Measurements from ENCODE around the gene MTMR2.
A peak's percentile ranks its signal among the peaks of the same experiment; 100 is the strongest.

The MTMR2 gene

DNA sequence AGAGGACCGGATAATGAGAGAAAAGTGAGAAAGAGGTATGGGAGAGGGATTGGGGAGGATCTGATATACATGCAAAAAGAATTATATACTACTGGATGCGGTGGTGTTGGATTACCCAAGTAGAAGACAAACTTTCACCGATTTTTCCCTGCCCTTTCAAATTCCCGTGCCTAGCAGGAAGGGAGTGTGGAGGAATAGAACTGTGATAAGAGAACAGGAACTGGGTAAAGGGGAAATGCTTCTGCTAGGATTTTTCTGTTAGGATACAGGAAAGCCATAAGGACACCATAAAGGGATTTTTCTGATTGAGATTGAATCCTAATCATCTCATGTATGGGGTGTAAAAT is 480 bp upstream of the MTMR2 start:
- TF ChIP-seq CSDC2 (CRISPR knock-in tag; IDR thresholded peaks at IDR 0.05) (no peak), TOX (CRISPR knock-in tag; IDR thresholded peaks at IDR 0.05; ENCODE audit: borderline replicate concordance) (no peak), BACH2 (CRISPR knock-in tag; IDR thresholded peaks at IDR 0.05; ENCODE audit: borderline replicate concordance) (no peak), RARB (CRISPR knock-in tag; IDR thresholded peaks at IDR 0.05) (no peak), GLIS3 (CRISPR knock-in tag; IDR thresholded peaks at IDR 0.05) (no peak), ISL1 (CRISPR knock-in tag; IDR thresholded peaks at IDR 0.05) (no peak), ESRRG (CRISPR knock-in tag; IDR thresholded peaks at IDR 0.05) (no peak), OSR1 (CRISPR knock-in tag; IDR thresholded peaks at IDR 0.05) (no peak), TCF4 (CRISPR knock-in tag; IDR thresholded peaks at IDR 0.05; ENCODE audit: borderline replicate concordance) (no peak), ZFP3 (CRISPR knock-in tag; IDR thresholded peaks at IDR 0.05) (no peak), ZFP30 (CRISPR knock-in tag; IDR thresholded peaks at IDR 0.05) (no peak), ZNF565 (CRISPR knock-in tag; conservative IDR thresholded peaks at IDR 0.05; ENCODE audit: low read depth) (no peak), SNAI2 (CRISPR knock-in tag; IDR thresholded peaks at IDR 0.05) (no peak)
- TF ChIP-seq, protein P1, sequence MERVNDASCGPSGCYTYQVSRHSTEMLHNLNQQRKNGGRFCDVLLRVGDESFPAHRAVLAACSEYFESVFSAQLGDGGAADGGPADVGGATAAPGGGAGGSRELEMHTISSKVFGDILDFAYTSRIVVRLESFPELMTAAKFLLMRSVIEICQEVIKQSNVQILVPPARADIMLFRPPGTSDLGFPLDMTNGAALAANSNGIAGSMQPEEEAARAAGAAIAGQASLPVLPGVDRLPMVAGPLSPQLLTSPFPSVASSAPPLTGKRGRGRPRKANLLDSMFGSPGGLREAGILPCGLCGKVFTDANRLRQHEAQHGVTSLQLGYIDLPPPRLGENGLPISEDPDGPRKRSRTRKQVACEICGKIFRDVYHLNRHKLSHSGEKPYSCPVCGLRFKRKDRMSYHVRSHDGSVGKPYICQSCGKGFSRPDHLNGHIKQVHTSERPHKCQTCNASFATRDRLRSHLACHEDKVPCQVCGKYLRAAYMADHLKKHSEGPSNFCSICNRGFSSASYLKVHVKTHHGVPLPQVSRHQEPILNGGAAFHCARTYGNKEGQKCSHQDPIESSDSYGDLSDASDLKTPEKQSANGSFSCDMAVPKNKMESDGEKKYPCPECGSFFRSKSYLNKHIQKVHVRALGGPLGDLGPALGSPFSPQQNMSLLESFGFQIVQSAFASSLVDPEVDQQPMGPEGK (CRISPR knock-in tag; IDR thresholded peaks at IDR 0.05; ENCODE audit: borderline replicate concordance): no peak
- TF ChIP-seq, protein P2, sequence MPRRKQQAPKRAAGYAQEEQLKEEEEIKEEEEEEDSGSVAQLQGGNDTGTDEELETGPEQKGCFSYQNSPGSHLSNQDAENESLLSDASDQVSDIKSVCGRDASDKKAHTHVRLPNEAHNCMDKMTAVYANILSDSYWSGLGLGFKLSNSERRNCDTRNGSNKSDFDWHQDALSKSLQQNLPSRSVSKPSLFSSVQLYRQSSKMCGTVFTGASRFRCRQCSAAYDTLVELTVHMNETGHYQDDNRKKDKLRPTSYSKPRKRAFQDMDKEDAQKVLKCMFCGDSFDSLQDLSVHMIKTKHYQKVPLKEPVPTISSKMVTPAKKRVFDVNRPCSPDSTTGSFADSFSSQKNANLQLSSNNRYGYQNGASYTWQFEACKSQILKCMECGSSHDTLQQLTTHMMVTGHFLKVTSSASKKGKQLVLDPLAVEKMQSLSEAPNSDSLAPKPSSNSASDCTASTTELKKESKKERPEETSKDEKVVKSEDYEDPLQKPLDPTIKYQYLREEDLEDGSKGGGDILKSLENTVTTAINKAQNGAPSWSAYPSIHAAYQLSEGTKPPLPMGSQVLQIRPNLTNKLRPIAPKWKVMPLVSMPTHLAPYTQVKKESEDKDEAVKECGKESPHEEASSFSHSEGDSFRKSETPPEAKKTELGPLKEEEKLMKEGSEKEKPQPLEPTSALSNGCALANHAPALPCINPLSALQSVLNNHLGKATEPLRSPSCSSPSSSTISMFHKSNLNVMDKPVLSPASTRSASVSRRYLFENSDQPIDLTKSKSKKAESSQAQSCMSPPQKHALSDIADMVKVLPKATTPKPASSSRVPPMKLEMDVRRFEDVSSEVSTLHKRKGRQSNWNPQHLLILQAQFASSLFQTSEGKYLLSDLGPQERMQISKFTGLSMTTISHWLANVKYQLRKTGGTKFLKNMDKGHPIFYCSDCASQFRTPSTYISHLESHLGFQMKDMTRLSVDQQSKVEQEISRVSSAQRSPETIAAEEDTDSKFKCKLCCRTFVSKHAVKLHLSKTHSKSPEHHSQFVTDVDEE (CRISPR knock-in tag; IDR thresholded peaks at IDR 0.05): no peak
- TF ChIP-seq, protein P3, sequence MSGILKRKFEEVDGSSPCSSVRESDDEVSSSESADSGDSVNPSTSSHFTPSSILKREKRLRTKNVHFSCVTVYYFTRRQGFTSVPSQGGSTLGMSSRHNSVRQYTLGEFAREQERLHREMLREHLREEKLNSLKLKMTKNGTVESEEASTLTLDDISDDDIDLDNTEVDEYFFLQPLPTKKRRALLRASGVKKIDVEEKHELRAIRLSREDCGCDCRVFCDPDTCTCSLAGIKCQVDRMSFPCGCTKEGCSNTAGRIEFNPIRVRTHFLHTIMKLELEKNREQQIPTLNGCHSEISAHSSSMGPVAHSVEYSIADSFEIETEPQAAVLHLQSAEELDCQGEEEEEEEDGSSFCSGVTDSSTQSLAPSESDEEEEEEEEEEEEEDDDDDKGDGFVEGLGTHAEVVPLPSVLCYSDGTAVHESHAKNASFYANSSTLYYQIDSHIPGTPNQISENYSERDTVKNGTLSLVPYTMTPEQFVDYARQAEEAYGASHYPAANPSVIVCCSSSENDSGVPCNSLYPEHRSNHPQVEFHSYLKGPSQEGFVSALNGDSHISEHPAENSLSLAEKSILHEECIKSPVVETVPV (CRISPR knock-in tag; IDR thresholded peaks at IDR 0.05): no peak
- TF ChIP-seq, protein P4, sequence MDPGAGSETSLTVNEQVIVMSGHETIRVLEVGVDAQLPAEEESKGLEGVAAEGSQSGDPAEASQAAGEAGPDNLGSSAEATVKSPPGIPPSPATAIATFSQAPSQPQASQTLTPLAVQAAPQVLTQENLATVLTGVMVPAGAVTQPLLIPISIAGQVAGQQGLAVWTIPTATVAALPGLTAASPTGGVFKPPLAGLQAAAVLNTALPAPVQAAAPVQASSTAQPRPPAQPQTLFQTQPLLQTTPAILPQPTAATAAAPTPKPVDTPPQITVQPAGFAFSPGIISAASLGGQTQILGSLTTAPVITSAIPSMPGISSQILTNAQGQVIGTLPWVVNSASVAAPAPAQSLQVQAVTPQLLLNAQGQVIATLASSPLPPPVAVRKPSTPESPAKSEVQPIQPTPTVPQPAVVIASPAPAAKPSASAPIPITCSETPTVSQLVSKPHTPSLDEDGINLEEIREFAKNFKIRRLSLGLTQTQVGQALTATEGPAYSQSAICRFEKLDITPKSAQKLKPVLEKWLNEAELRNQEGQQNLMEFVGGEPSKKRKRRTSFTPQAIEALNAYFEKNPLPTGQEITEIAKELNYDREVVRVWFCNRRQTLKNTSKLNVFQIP (CRISPR knock-in tag; IDR thresholded peaks at IDR 0.05; ENCODE audit: borderline replicate concordance, low read depth): no peak
- TF ChIP-seq, protein P5, sequence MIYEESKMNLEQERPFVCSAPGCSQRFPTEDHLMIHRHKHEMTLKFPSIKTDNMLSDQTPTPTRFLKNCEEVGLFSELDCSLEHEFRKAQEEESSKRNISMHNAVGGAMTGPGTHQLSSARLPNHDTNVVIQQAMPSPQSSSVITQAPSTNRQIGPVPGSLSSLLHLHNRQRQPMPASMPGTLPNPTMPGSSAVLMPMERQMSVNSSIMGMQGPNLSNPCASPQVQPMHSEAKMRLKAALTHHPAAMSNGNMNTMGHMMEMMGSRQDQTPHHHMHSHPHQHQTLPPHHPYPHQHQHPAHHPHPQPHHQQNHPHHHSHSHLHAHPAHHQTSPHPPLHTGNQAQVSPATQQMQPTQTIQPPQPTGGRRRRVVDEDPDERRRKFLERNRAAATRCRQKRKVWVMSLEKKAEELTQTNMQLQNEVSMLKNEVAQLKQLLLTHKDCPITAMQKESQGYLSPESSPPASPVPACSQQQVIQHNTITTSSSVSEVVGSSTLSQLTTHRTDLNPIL (CRISPR knock-in tag; IDR thresholded peaks at IDR 0.05; ENCODE audit: low read depth): no peak

DNA sequence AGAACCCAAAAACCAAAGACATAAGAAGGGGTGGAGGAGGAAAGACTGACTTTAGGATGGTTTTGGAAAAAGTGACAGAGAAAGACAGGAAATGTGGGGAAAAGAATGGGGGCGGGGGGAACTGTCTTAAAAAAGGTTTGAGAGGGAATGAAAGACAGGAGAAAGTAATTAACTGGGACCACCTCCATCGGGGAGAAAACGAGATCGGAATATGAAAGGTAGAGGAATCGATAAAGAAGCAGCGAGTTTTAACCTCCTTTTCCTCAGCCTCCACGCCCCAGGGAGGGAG is 524 bp downstream of the MTMR2 start:
- no peak for TF ChIP-seq ZNF565 (CRISPR knock-in tag; conservative IDR thresholded peaks at IDR 0.05; ENCODE audit: low read depth)
- TF ChIP-seq BACH2 (CRISPR knock-in tag; IDR thresholded peaks at IDR 0.05; ENCODE audit: borderline replicate concordance): no peak
- TF ChIP-seq, protein P4 (CRISPR knock-in tag; IDR thresholded peaks at IDR 0.05; ENCODE audit: borderline replicate concordance, low read depth): no peak
- no peak for TF ChIP-seq ZFP3 (CRISPR knock-in tag; IDR thresholded peaks at IDR 0.05)
- TF ChIP-seq, protein P2 (CRISPR knock-in tag; IDR thresholded peaks at IDR 0.05): no peak
- no peak for TF ChIP-seq SNAI2 (CRISPR knock-in tag; IDR thresholded peaks at IDR 0.05)
- TF ChIP-seq GLIS3 (CRISPR knock-in tag; IDR thresholded peaks at IDR 0.05): no peak
- no peak for ATAC-seq

More for the DNA sequence above, 480 bp upstream of the MTMR2 start:
- peak; percentile 61 for ATAC-seq
